GM18909 (cell line): ENCODE measurements around the gene AMN1.
"Not testable (repeated sequence)": the region's sequence is repeated elsewhere in the genome, so short reads cannot be mapped to it uniquely, and the experiment has no call there.

Experiments
- ATAC-seq: cut with Tn5 transposase; IDR thresholded peaks from one replicate; pipeline ENCODE4 v1.9.1; 2021; ENCODE audit warnings: mild to moderate bottlenecking; ENCODE audit not compliant: unreplicated experiment, poor library complexity

The AMN1 gene

DNA sequence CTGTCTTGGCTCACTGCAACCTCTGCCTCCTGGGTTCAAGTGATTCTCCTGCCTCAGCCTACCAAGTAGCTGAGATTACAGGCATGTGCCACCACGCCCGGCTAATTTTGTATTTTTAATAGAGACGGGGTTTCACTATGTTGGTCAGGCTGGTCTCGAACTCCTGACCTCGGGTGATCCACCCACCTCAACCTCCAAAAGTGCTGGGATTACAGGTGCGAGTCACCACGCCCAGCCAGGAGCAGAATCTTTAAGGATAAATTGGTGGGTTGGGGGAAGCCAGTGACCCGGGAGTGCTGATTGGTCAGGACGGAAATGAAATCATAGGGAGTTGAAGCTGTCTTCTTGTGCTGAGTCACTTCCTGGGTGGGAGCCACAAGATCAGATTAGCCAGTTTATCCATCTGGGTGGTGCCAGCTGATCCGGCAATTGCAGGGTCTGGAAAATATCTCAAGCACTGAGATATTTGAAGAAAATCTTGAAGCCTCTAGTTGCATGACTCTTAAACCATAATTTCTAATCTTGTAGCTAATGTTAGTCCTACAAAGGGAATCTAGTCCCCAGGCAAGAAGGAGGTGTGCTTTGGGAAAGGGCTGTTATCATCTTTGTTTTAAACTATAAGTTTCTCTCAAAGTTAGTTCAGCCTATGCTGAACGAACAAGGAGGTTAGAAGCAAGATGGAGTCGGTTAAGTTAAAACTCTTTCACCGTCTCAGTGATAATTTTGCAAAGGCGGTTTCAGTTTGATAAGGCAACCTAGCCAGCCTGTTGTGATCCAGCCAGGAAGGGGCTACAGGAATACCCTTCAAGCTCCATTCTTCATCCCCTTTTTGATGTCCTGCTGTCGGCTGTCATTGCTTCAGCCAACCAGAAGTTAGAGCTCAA lies 5.0 kb upstream of the AMN1 start:
- ATAC-seq: not testable (repeated sequence)

DNA sequence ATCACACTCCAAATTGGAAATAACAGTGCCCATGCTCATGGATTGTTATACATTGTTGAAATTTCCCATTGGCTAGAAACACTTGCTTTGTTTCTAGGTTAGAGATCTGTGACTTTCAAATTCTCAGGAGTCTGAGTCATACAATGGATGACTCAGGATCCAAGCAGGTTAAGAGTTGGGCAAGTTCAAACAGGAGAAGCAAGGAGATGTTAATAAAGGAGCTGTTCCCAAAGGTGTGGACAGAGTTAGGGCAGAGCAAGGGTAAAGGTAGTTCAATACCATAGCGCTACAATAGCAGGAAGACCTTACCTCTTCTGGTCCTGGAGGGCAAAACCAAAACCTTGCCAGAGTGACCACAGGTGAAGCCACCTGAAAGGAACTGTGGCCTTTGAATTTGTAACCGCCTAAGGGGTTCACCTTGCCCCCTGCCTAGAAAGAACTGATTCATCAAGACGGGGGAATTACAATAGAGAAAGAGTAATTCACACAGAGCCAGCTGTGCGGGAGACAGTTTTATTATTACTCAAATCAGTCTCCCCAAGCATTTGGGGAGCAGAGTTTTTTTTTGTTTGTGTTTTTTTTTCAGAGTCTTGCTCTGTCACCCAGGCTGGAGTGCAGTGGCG lies 4.2 kb upstream of the AMN1 start:
- no peak for ATAC-seq

DNA sequence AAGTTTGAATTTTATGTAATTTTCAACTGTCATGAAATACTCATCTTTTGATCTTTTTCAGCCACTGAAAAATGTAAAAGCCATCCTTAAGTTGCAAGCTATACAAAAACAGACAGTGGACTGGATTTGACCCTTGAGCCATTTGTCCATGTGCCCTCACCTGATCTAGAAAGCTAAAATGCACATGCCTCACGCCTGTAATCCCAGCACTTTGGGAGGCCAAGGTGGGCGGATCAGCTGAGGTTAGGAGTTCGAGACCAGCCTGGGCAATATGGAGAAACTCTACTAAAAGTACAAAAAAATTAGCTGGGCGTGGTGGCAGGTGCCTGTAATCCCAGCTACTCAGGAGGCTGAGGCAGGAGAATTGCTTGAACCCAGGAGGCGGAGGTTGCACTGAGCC lies 2.4 kb upstream of the AMN1 start:
- ATAC-seq: not testable (repeated sequence)

DNA sequence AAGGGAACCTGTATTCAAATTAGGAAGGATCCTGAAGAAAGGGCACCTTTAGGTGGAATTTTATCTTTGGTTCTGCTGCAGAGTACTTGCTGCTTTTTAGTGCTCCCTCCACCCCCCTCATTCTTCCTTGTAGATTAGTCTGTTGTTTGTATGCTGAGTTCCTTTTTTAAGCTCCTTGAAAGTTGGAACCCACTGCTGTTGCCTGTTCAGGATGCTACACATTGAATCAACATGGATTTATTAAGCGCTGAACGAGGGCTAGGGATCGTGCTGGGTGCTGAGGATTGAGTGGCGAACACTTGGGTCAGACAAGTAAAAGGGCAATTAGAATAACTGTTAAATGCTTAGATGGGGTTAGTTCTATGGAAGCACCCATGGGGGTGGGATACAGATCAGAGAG lies 884 bp upstream of the AMN1 start:
- ATAC-seq: no peak

DNA sequence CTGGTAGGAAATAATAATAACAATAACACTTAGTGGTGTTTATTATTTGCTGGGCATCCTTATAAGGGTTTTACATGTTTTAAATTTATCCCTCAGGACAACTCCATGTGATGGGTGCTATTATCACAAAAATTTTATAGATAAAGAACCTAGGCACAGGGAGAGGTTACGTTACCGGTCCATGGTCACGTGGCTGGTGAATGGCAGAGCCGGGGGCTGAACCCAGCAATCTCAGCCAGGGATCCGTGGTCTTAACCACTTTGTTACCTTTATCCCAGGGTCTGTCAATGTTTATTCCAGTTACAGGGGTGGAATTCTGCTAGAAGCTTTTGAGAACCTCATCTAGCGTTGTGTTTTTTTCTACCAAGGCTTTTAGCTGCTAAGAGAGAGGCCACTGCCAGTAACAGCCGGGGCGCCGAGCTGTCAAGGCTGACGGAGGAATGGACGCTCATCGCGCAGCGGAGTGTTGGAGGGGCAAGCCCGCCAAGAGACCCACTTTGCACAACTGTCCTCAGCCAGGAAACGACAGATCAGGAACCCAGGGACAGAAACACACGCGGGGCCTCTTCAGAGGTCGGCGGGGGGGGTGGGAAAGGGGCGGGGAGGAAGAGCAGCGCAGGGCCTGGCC lies 418 bp downstream of the AMN1 start:
- no peak for ATAC-seq

- ATAC-seq: no peak
These were observed 1.6 kb downstream of the AMN1 start for GRCh38 chr12:31727192-31727591.

DNA sequence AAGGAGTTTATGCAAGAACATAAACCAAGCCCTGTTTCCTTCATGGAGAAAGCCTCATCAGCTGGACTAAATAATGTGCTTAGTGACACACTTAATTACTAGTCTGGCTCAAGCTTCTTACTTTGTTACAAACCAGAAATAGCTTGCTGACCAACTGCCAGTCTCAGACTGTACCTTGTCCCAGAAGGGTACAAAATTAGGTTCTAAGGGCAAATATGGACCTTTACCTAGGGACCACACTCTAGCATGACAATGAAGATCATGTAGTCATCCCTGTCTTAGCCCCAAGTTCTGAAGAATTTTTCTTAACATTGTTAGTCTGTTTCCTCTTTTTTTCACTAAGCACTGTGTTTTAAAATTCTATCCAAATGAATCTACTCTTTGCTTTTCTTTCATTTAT lies 2.2 kb downstream of the AMN1 start:
- no peak for ATAC-seq

GRCh38 chr12:31724557-31724956 lies 4.3 kb downstream of the AMN1 start:
- no peak for ATAC-seq

- no peak for ATAC-seq
These were observed 6.2 kb downstream of the AMN1 start for GRCh38 chr12:31722580-31722979.

- not testable (repeated sequence) for ATAC-seq
These were observed 10.2 kb downstream of the AMN1 start for GRCh38 chr12:31718542-31719198.

- not testable (repeated sequence) for ATAC-seq
These were observed 11.8 kb downstream of the AMN1 start for GRCh38 chr12:31716998-31717397.

GRCh38 chr12:31715283-31715825 lies 13.5 kb downstream of the AMN1 start:
- no peak for ATAC-seq

- ATAC-seq: no peak
These were observed 14.2 kb downstream of the AMN1 start for GRCh38 chr12:31714406-31715271.

- no peak for ATAC-seq
These were observed 15.9 kb downstream of the AMN1 start for GRCh38 chr12:31712877-31713276.

DNA sequence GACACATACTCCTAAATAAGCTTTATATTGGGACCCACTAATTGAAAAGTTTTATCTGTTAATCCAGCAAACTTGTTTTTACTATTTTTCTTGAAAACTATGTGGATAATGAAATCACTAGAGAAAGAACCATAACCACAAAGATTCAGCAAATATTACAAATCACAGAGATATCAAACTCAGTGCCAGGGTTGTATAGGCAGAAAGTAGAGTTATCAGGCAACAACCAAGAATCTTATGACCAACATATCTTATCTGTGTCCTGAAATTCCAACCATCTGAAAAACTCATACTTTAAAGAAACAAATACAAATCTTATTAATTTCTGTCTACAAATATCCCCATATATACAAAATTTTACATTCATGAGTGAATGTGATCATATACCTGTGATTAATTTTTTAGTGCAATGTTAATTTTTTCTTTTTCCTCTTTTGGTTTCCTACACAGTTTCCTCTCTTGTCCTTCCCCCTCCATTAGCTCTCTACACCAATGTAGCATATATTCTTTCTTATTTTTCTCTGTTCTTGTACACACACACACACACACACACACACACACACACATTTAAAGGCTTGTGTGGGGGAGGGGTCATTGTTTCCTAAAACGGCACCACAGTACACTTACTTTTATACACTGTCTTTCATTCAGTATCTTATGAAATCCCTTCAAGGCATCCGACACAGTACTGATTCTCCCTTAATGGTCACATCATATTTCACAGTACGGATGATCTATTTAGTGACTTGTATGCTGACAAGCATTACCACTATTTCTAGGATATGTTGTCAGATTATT lies 18.6 kb downstream of the AMN1 start:
- ATAC-seq: no peak

DNA sequence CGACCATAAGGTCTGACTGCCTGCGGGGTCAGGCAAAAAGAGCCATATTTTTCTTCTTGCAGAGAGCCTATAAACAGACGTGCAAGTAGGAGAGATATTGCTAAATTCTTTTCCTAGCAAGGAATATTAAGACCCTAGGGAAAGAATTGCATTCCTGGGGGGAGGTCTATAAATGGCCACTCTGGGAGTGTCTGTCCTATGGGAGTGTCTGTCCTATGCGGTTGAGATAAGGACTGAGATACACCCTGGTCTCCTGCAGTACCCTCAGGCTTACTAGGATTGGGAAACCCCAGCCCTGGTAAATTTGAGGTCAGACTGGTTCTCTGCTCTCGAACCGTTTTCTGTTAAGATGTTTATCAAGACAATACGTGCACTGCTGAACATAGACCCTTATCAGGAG lies 20.7 kb downstream of the AMN1 start:
- not testable (repeated sequence) for ATAC-seq

DNA sequence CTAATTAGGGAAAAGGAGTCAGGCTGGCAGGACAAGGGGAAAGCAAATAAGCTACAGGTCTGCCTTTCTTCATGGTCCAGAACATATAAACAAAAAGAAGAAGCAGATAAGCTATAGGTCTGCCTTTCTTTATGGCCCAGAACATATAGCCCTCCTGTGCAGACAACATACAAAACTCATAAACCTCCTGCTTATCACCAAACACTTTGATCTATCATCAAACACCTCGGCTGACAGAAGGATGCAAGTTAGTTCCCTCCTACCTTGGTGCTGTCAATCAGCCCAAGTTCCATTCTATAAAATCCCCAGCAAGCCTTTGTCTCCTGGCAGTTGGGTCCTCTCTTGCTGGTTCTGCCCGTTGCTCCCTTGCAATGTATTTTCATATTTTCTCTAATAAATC lies 23.2 kb downstream of the AMN1 start:
- ATAC-seq: no peak

- ATAC-seq: no peak
These were observed 26.8 kb downstream of the AMN1 start for GRCh38 chr12:31702047-31702446.

DNA sequence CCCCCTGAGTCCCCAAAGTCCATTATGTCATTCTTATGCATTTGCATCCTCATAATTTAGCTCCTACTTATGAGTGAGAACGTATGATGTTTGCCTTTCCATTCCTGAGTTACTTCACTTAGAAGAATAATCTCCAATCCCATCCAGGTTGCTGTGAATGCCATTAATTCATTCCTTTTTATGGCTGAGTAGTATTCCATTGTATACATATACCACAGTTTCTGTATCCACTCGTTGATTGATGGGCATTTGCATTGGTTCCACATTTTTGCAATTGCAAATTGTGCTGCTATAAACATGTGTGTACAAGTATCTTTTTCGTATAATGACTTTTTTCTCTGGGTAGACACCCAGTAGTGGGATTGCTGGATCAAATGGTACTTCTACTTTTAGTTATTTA lies 38.9 kb downstream of the AMN1 start:
- not testable (repeated sequence) for ATAC-seq
